ENCODE measurements around the gene WARS2.

Gene WARS2

GRCh38 chr1:119002028-119002686 lies 138.3 kb downstream of the WARS2 start:
- Histone ChIP-seq H3K9me3 (ENCODE audit: control insufficient read depth, low read length) (no peaks in the 10 kb centered on the region), H3K4me1 (ENCODE audit: control insufficient read depth, insufficient read depth, low read length, poor library complexity, severe bottlenecking) (peaks cover 11% of the 10 kb centered on the region), H3K27ac (ENCODE audit: low read depth, low read length, severe bottlenecking) (no peak overlapping the region), H3K4me3 (ENCODE audit: extremely low read depth, insufficient read depth, low read length, poor library complexity, severe bottlenecking) (no peak overlapping the region), H3K36me3 (ENCODE audit: control insufficient read depth, insufficient read depth, low read length) (no peaks in the 10 kb centered on the region)
- 69 to 85% methylated on average over 5 to 10 of the region's 16 CpGs for WGBS, 2 experiments (ENCODE audit: insufficient coverage in 2 of 2)

GRCh38 chr1:119001181-119002027 lies 139.0 kb downstream of the WARS2 start:
- Histone ChIP-seq H3K9me3 (ENCODE audit: control insufficient read depth, low read length) (no peaks in the 10 kb centered on the region), H3K4me3 (ENCODE audit: extremely low read depth, insufficient read depth, low read length, poor library complexity, severe bottlenecking) (no peak overlapping the region), H3K27ac (ENCODE audit: low read depth, low read length, severe bottlenecking) (no peak overlapping the region), H3K4me1 (ENCODE audit: control insufficient read depth, insufficient read depth, low read length, poor library complexity, severe bottlenecking) (peaks cover 11% of the 10 kb centered on the region), H3K36me3 (ENCODE audit: control insufficient read depth, insufficient read depth, low read length) (no peaks in the 10 kb centered on the region)
- WGBS, 2 experiments (ENCODE audit: insufficient coverage in 2 of 2), result 44 to 50% methylated on average over 17 to 45 of the region's 49 CpGs

GRCh38 chr1:119000371-119001180 lies 139.9 kb downstream of the WARS2 start:
- Histone ChIP-seq H3K36me3 (ENCODE audit: control insufficient read depth, insufficient read depth, low read length) (no peaks in the 10 kb centered on the region), H3K9me3 (ENCODE audit: control insufficient read depth, low read length) (no peaks in the 10 kb centered on the region), H3K27ac (ENCODE audit: low read depth, low read length, severe bottlenecking) (no peak overlapping the region), H3K4me3 (ENCODE audit: extremely low read depth, insufficient read depth, low read length, poor library complexity, severe bottlenecking) (peak overlapping the region; percentile 14), H3K4me1 (ENCODE audit: control insufficient read depth, insufficient read depth, low read length, poor library complexity, severe bottlenecking) (peaks cover 11% of the 10 kb centered on the region)
- WGBS, 2 experiments (ENCODE audit: insufficient coverage in 2 of 2), result 50 to 53% methylated on average over 36 to 43 of the region's 44 CpGs

GRCh38 chr1:118999348-119000071 lies 140.9 kb downstream of the WARS2 start:
- 52 to 59% methylated on average over 11 to 12 of the region's 27 CpGs for WGBS, 2 experiments (ENCODE audit: insufficient coverage in 2 of 2)
- Histone ChIP-seq H3K9me3 (ENCODE audit: control insufficient read depth, low read length) (no peaks in the 10 kb centered on the region), H3K27ac (ENCODE audit: low read depth, low read length, severe bottlenecking) (no peak overlapping the region), H3K4me1 (ENCODE audit: control insufficient read depth, insufficient read depth, low read length, poor library complexity, severe bottlenecking) (peaks cover 11% of the 10 kb centered on the region), H3K4me3 (ENCODE audit: extremely low read depth, insufficient read depth, low read length, poor library complexity, severe bottlenecking) (no peak overlapping the region), H3K36me3 (ENCODE audit: control insufficient read depth, insufficient read depth, low read length) (no peaks in the 10 kb centered on the region)

GRCh38 chr1:118998171-118998570 lies 142.3 kb downstream of the WARS2 start:
- H3K36me3 ChIP-seq (ENCODE audit: control insufficient read depth, insufficient read depth, low read length), result no peaks in the 10 kb centered on the region
- peaks cover 11% of the 10 kb centered on the region for H3K4me1 ChIP-seq (ENCODE audit: control insufficient read depth, insufficient read depth, low read length, poor library complexity, severe bottlenecking)
- 71 to 78% methylated on average over 2 of the region's 2 CpGs for WGBS, 2 experiments (ENCODE audit: insufficient coverage in 2 of 2)
- no peaks in the 10 kb centered on the region for H3K9me3 ChIP-seq (ENCODE audit: control insufficient read depth, low read length)
- no peak overlapping the region for H3K4me3 ChIP-seq (ENCODE audit: extremely low read depth, insufficient read depth, low read length, poor library complexity, severe bottlenecking)
- H3K27ac ChIP-seq (ENCODE audit: low read depth, low read length, severe bottlenecking), result no peak overlapping the region

- 75 to 88% methylated on average over 1 to 6 of the region's 7 CpGs for WGBS, 2 experiments (ENCODE audit: insufficient coverage in 2 of 2)
- no peaks in the 10 kb centered on the region for H3K9me3 ChIP-seq (ENCODE audit: control insufficient read depth, low read length)
- peaks cover 2% of the 10 kb centered on the region for H3K4me1 ChIP-seq (ENCODE audit: control insufficient read depth, insufficient read depth, low read length, poor library complexity, severe bottlenecking)
- H3K27ac ChIP-seq (ENCODE audit: low read depth, low read length, severe bottlenecking), result no peak overlapping the region
- H3K36me3 ChIP-seq (ENCODE audit: control insufficient read depth, insufficient read depth, low read length), result no peaks in the 10 kb centered on the region
- no peak overlapping the region for H3K4me3 ChIP-seq (ENCODE audit: extremely low read depth, insufficient read depth, low read length, poor library complexity, severe bottlenecking)
Observed at GRCh38 chr1:118997225-118997624, 143.2 kb downstream of the WARS2 start.

GRCh38 chr1:118995312-118996016 lies 145.0 kb downstream of the WARS2 start:
- peaks cover under 1% of the 10 kb centered on the region for H3K4me1 ChIP-seq (ENCODE audit: control insufficient read depth, insufficient read depth, low read length, poor library complexity, severe bottlenecking)
- no peaks in the 10 kb centered on the region for H3K9me3 ChIP-seq (ENCODE audit: control insufficient read depth, low read length)
- H3K36me3 ChIP-seq (ENCODE audit: control insufficient read depth, insufficient read depth, low read length), result no peaks in the 10 kb centered on the region
- no peak overlapping the region for H3K27ac ChIP-seq (ENCODE audit: low read depth, low read length, severe bottlenecking)
- no peak overlapping the region for H3K4me3 ChIP-seq (ENCODE audit: extremely low read depth, insufficient read depth, low read length, poor library complexity, severe bottlenecking)
- 80 to 100% methylated on average over 1 to 2 of the region's 3 CpGs for WGBS, 2 experiments (ENCODE audit: insufficient coverage in 2 of 2)

GRCh38 chr1:118993700-118994026 lies 146.8 kb downstream of the WARS2 start:
- WGBS, 2 experiments (ENCODE audit: insufficient coverage in 2 of 2), result 65 to 72% methylated on average over 8 to 9 of the region's 9 CpGs
- peaks cover 19% of the 10 kb centered on the region for H3K4me1 ChIP-seq (ENCODE audit: control insufficient read depth, insufficient read depth, low read length, poor library complexity, severe bottlenecking)

GRCh38 chr1:118992868-118993699 lies 147.4 kb downstream of the WARS2 start:
- Histone ChIP-seq H3K4me3 (ENCODE audit: extremely low read depth, insufficient read depth, low read length, poor library complexity, severe bottlenecking) (no peak overlapping the region), H3K4me1 (ENCODE audit: control insufficient read depth, insufficient read depth, low read length, poor library complexity, severe bottlenecking) (peaks cover 22% of the 10 kb centered on the region), H3K9me3 (ENCODE audit: control insufficient read depth, low read length) (no peaks in the 10 kb centered on the region), H3K27ac (ENCODE audit: low read depth, low read length, severe bottlenecking) (no peak overlapping the region), H3K36me3 (ENCODE audit: control insufficient read depth, insufficient read depth, low read length) (no peaks in the 10 kb centered on the region)
- 58 to 65% methylated on average over 41 to 47 of the region's 53 CpGs for WGBS, 2 experiments (ENCODE audit: insufficient coverage in 2 of 2)

More at GRCh38 chr1:118993700-118994026, 146.8 kb downstream of the WARS2 start:
- H3K4me3 ChIP-seq (ENCODE audit: extremely low read depth, insufficient read depth, low read length, poor library complexity, severe bottlenecking), result no peak overlapping the region
- H3K9me3 ChIP-seq (ENCODE audit: control insufficient read depth, low read length), result no peaks in the 10 kb centered on the region
- H3K36me3 ChIP-seq (ENCODE audit: control insufficient read depth, insufficient read depth, low read length), result no peaks in the 10 kb centered on the region
- H3K27ac ChIP-seq (ENCODE audit: low read depth, low read length, severe bottlenecking), result no peak overlapping the region

Measured in mesodermal cell (in vitro differentiated cells).